Neural cell (in vitro differentiated cells): ENCODE measurements around the gene MEA1. TPM values are rescaled to one million over a fixed set of nuclear protein-coding genes. Genes with fewer than 3 reads are reported as not detected.
A peak's percentile ranks its signal among the peaks of the same experiment; 100 is the strongest.

Experiments
- H2AFZ ChIP-seq: fragments of 200-600, 300-800 bp; sonication (generic), shearing (Covaris generic); 2 replicates; pipeline ENCODE4 v1.6.0; 2014; ENCODE audit warnings: low read depth, mild to moderate bottlenecking, antibody characterized with exemption, low read length, moderate library complexity
- H3F3A ChIP-seq: fragments of 200-600 bp; shearing (Covaris generic); 2 replicates; pipeline ENCODE4 v1.6.1; 2016; ENCODE audit warnings: mild to moderate bottlenecking, moderate library complexity, mixed read lengths, antibody characterized with exemption, low read length; ENCODE audit not compliant: insufficient read depth, poor library complexity, severe bottlenecking
- H3K27ac ChIP-seq: fragments of 200-600, 300-800 bp; sonication (generic), shearing (Covaris generic); 2 replicates; pipeline ENCODE4 v1.5.1; 2014; ENCODE audit warnings: mild to moderate bottlenecking, low read length, moderate library complexity
- H3K27me3 ChIP-seq: fragments of 300-800, 200-600 bp; sonication (generic), shearing (Covaris generic); 2 replicates; pipeline ENCODE4 v1.6.0; 2014; ENCODE audit warnings: mild to moderate bottlenecking, low read depth, low read length, moderate library complexity; ENCODE audit not compliant: insufficient read depth
- H3K36me3 ChIP-seq: fragments of 300-800, 200-600 bp; sonication (generic), shearing (Covaris generic); 2 replicates; pipeline ENCODE4 v1.5.1; 2014; ENCODE audit warnings: mild to moderate bottlenecking, antibody characterized with exemption, low read length, moderate library complexity; ENCODE audit not compliant: insufficient read depth
- H3K4me2 ChIP-seq: fragments of 300-800, 200-600 bp; sonication (generic), shearing (Covaris generic); 2 replicates; pipeline ENCODE4 v1.6.0; 2014; ENCODE audit warnings: mild to moderate bottlenecking, low read length
- H3K4me3 ChIP-seq: fragments of 300-800, 200-600 bp; sonication (generic), shearing (Covaris generic); 2 replicates; pipeline ENCODE4 v1.5.1; 2014; ENCODE audit warnings: mild to moderate bottlenecking, low read length, moderate library complexity
- H3K79me2 ChIP-seq: fragments of 200-600 bp; shearing (Covaris generic); replicated peaks from 2 replicates; pipeline ENCODE4 v1.6.0; 2014; ENCODE audit warnings: mild to moderate bottlenecking, low read length, moderate library complexity; ENCODE audit not compliant: insufficient read depth
- H3K9ac ChIP-seq: fragments of 300-800, 200-600 bp; sonication (generic), shearing (Covaris generic); 2 replicates; pipeline ENCODE4 v1.6.1; 2016; ENCODE audit warnings: mild to moderate bottlenecking, low read length, mixed read lengths
- H3K9me2 ChIP-seq: fragments of 200-600 bp; shearing (Covaris generic); 2 replicates; pipeline ENCODE4 v1.6.1; 2016; ENCODE audit warnings: mild to moderate bottlenecking, low read length, mixed read lengths; ENCODE audit not compliant: insufficient read depth
- H3K9me3 ChIP-seq: fragments of 200-600, 300-800 bp; sonication (generic), shearing (Covaris generic); 2 replicates; pipeline ENCODE4 v1.6.1; 2016; ENCODE audit warnings: mild to moderate bottlenecking, mixed run types, low read length, moderate library complexity, mixed read lengths
- H4K20me1 ChIP-seq: fragments of 200-600 bp; shearing (Covaris generic); 2 replicates; pipeline ENCODE4 v1.6.1; 2016; ENCODE audit warnings: mild to moderate bottlenecking, mixed run types; ENCODE audit not compliant: insufficient read depth
- EP300 ChIP-seq: fragments of 450-650 bp; conservative IDR thresholded peaks from 2 replicates; pipeline ENCODE4 v1.6.1; 2014; ENCODE audit warnings: antibody characterized with exemption, mild to moderate bottlenecking, moderate library complexity; ENCODE audit not compliant: poor library complexity, severe bottlenecking
- EZH2 ChIP-seq: fragments of 200-600, 300-800 bp; shearing (Covaris generic), sonication (generic); IDR thresholded peaks from 2 replicates; pipeline ENCODE4 v1.6.1; 2014; ENCODE audit warnings: antibody characterized with exemption, low read length, borderline replicate concordance, mild to moderate bottlenecking; ENCODE audit not compliant: insufficient read depth, poor library complexity, severe bottlenecking
- MXI1 ChIP-seq: fragments of 450-650 bp; conservative IDR thresholded peaks from 2 replicates; pipeline ENCODE4 v1.6.1; 2014; ENCODE audit warnings: antibody characterized with exemption, mild to moderate bottlenecking; ENCODE audit not compliant: poor library complexity, severe bottlenecking
- POLR2AphosphoS5 ChIP-seq: IDR thresholded peaks from 2 replicates; pipeline ENCODE4 v1.6.1; 2012
- RAD21 ChIP-seq: fragments of 450-650 bp; conservative IDR thresholded peaks from 2 replicates; pipeline ENCODE4 v1.6.1; 2014; ENCODE audit warnings: antibody characterized with exemption, mild to moderate bottlenecking, moderate library complexity
- SMC3 ChIP-seq: fragments of 450-650 bp; conservative IDR thresholded peaks from 2 replicates; pipeline ENCODE4 v1.6.1; 2014; ENCODE audit warnings: antibody characterized with exemption, mild to moderate bottlenecking, moderate library complexity; ENCODE audit not compliant: poor library complexity
- TAF1 ChIP-seq: IDR thresholded peaks from 2 replicates; pipeline ENCODE4 v1.6.1; 2012; ENCODE audit warnings: low read depth
- polyA plus RNA-seq: library from polyadenylated mRNA; depleted of rRNA; stranded (reverse); fragments of >200 nt; gene quantifications from 2 replicates; pipeline ENCODE4 v1.2.3, GENCODE V29; 2014
- TF ChIP-seq, protein P1 (sequence below): IDR thresholded peaks from 2 replicates; pipeline ENCODE4 v1.6.1; 2012; ENCODE audit warnings: borderline replicate concordance
- TF ChIP-seq, protein P2 (sequence below): fragments of 450-650 bp; IDR thresholded peaks from 2 replicates; pipeline ENCODE4 v1.5.1; 2014; ENCODE audit warnings: antibody characterized with exemption, mild to moderate bottlenecking, moderate library complexity; ENCODE audit not compliant: poor library complexity, severe bottlenecking

The MEA1 gene
- polyA plus RNA-seq, 1 donor from 2014 or later = 119 TPM

GRCh38 chr6:43061861-43062260 lies 48.1 kb upstream of the MEA1 start:
- Histone ChIP-seq H4K20me1 (no peaks in the 10 kb centered on the region), H3K4me3 (no peak overlapping the region), H3K9me2 (no peaks in the 10 kb centered on the region), H3K79me2 (peaks cover 11% of the 10 kb centered on the region), H2AFZ (no peak overlapping the region), H3K27ac (no peak overlapping the region), H3K9ac (no peak overlapping the region), H3K9me3 (no peaks in the 10 kb centered on the region), H3K27me3 (no peaks in the 10 kb centered on the region), H3K4me2 (no peak overlapping the region), H3F3A (no peaks in the 10 kb centered on the region), H3K36me3 (peaks cover 6% of the 10 kb centered on the region)
- TF ChIP-seq EZH2 (no peak), SMC3 (no peak)

DNA sequence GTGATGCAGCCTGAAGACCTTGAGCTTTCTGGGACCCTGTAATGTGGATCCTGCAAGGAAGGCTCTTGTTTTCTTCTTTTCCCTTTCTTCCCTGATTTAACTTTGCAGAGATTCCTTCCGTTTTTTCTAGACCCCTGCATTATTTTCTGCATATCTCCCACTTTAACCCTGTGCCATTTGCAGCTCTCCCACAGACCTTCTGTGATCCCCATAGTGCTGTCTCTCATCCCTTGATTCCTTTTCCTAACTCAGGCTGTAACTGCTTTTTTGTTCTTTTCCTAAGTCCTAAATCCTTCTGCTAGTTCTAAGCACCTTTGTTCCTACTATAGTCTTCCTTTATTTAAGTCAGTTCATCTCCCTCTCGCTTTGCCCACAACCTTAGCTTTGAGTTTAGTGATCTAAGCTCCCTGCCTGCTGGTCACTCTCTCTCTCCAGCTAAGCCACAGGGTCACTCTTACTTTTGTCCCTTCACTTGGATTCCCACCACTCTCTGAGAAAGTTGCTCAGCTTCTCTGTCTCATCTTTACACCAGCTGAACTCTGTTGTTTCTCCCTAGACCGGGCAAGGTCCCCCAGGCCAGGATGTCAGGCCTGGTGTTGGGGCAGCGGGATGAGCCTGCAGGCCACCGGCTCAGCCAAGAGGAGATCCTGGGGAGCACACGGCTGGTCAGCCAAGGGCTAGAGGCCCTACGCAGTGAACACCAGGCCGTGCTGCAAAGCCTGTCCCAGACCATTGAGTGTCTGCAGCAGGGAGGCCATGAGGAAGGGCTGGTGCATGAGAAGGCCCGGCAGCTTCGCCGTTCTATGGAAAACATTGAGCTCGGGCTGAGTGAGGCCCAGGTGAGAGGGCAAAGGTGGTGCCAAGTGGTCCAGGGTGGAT lies 47.2 kb upstream of the MEA1 start:
- Histone ChIP-seq H3K4me3 (peak overlapping the region; percentile 84), H3F3A (no peaks in the 10 kb centered on the region), H3K4me2 (peak overlapping the region; percentile 62), H3K79me2 (peaks cover 11% of the 10 kb centered on the region), H3K27me3 (no peaks in the 10 kb centered on the region), H3K9me3 (no peaks in the 10 kb centered on the region), H3K27ac (peak overlapping the region; percentile 78), H4K20me1 (no peaks in the 10 kb centered on the region), H3K36me3 (no peaks in the 10 kb centered on the region), H3K9ac (peak overlapping the region; percentile 86), H2AFZ (no peak overlapping the region), H3K9me2 (no peaks in the 10 kb centered on the region)
- TF ChIP-seq EP300 (no peak), TAF1 (no peak), SMC3 (no peak), POLR2AphosphoS5 (no peak), RAD21 (no peak), MXI1 (no peak), EZH2 (no peak)

- Histone ChIP-seq H3K27me3 (no peaks in the 10 kb centered on the region), H3K4me2 (peak overlapping the region; percentile 62), H3K79me2 (peaks cover 11% of the 10 kb centered on the region), H3K9me3 (no peaks in the 10 kb centered on the region), H2AFZ (peak overlapping the region; percentile 97), H3K9me2 (no peaks in the 10 kb centered on the region), H3K9ac (peak overlapping the region; percentile 86), H3F3A (no peaks in the 10 kb centered on the region), H3K36me3 (no peaks in the 10 kb centered on the region), H3K4me3 (peak overlapping the region; percentile 84), H3K27ac (peak overlapping the region; percentile 78), H4K20me1 (no peaks in the 10 kb centered on the region)
- TF ChIP-seq, protein P1, sequence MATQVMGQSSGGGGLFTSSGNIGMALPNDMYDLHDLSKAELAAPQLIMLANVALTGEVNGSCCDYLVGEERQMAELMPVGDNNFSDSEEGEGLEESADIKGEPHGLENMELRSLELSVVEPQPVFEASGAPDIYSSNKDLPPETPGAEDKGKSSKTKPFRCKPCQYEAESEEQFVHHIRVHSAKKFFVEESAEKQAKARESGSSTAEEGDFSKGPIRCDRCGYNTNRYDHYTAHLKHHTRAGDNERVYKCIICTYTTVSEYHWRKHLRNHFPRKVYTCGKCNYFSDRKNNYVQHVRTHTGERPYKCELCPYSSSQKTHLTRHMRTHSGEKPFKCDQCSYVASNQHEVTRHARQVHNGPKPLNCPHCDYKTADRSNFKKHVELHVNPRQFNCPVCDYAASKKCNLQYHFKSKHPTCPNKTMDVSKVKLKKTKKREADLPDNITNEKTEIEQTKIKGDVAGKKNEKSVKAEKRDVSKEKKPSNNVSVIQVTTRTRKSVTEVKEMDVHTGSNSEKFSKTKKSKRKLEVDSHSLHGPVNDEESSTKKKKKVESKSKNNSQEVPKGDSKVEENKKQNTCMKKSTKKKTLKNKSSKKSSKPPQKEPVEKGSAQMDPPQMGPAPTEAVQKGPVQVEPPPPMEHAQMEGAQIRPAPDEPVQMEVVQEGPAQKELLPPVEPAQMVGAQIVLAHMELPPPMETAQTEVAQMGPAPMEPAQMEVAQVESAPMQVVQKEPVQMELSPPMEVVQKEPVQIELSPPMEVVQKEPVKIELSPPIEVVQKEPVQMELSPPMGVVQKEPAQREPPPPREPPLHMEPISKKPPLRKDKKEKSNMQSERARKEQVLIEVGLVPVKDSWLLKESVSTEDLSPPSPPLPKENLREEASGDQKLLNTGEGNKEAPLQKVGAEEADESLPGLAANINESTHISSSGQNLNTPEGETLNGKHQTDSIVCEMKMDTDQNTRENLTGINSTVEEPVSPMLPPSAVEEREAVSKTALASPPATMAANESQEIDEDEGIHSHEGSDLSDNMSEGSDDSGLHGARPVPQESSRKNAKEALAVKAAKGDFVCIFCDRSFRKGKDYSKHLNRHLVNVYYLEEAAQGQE = no peak
- TF ChIP-seq, protein P2, sequence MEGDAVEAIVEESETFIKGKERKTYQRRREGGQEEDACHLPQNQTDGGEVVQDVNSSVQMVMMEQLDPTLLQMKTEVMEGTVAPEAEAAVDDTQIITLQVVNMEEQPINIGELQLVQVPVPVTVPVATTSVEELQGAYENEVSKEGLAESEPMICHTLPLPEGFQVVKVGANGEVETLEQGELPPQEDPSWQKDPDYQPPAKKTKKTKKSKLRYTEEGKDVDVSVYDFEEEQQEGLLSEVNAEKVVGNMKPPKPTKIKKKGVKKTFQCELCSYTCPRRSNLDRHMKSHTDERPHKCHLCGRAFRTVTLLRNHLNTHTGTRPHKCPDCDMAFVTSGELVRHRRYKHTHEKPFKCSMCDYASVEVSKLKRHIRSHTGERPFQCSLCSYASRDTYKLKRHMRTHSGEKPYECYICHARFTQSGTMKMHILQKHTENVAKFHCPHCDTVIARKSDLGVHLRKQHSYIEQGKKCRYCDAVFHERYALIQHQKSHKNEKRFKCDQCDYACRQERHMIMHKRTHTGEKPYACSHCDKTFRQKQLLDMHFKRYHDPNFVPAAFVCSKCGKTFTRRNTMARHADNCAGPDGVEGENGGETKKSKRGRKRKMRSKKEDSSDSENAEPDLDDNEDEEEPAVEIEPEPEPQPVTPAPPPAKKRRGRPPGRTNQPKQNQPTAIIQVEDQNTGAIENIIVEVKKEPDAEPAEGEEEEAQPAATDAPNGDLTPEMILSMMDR = no peak
These were observed 46.4 kb upstream of the MEA1 start for GRCh38 chr6:43060034-43060754.
